GM10847 (cell line): ENCODE measurements around the gene ATG4D.

Experiments
- POLR2A ChIP-seq: IDR thresholded peaks from 2 replicates; pipeline ENCODE4 v1.6.1; 2011; ENCODE audit not compliant: insufficient read length; ENCODE audit errors: extremely low read depth

Gene ATG4D

DNA sequence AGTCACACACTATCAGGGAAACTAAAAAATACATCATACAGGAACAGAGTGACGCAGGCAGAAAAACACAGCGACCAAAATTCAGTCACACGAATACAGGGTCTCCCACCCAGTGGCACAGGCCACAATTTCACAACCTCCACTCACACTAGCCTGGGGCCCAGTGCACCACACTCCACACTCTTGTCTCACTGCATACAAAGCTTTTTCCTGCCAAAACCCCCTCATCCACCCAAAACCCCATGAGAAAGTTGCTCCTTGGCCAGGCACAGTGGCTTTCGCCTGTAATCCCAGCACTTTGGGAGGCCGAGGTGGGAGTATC, 27.7 kb upstream of the ATG4D start:
- TF ChIP-seq POLR2A, result no peak

DNA sequence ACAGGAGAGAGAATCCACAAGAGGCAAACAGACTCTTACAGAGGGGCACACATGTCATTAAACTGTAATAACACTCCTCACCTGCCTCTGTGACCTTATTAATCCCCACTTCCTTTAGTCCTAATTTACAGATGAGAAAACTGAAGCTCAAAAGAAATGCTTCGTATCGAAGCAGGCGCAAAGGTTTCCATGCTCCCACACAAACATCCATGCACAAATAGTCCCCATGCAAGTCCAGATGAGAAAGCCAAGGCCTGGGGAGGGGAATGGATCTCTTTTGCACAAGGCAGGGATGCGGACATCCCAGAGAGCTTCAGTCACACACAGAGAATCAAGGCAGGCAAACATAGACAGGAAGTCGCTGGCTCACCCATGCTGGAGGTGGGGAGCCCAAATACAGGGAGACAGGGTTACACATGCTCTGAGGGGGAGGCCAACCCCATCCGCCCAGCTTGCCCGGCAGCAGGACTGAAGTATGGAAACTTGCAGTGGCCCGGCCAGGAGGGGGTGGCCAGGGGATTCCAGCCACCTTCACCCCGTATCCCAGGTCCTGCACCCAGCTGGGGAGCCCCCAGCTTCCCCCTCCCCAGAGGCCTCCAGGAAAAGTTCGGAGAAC, 26.9 kb upstream of the ATG4D start:
- TF ChIP-seq POLR2A, result no peak

DNA sequence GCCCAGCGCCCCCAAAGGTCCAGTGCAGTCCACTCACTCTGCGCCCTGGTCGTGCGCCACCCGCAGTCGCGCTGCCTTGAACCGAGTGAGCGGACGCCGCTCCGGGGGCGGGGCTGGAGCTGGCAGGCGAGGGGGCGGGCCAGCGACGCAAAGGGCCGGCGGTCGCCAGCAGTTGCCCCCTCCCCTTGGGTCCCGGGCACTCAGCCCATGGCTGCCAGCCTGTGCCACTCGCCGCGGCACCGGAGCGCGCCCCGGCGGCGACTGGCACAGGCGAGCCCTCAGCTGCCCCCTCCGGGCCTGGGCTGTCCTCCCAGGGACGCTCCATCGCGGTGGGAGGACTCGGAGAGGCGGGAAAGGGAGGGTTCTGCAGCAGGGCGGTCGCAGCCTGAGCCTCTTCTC, 26.3 kb upstream of the ATG4D start, which contains the start of gene S1PR5:
TSS of gene S1PR5 (minus strand) at position 87 of the 399 bp plus-strand sequence. CDS start 2,436 bp downstream, outside the sequence.
- TF ChIP-seq POLR2A, result no peak

DNA sequence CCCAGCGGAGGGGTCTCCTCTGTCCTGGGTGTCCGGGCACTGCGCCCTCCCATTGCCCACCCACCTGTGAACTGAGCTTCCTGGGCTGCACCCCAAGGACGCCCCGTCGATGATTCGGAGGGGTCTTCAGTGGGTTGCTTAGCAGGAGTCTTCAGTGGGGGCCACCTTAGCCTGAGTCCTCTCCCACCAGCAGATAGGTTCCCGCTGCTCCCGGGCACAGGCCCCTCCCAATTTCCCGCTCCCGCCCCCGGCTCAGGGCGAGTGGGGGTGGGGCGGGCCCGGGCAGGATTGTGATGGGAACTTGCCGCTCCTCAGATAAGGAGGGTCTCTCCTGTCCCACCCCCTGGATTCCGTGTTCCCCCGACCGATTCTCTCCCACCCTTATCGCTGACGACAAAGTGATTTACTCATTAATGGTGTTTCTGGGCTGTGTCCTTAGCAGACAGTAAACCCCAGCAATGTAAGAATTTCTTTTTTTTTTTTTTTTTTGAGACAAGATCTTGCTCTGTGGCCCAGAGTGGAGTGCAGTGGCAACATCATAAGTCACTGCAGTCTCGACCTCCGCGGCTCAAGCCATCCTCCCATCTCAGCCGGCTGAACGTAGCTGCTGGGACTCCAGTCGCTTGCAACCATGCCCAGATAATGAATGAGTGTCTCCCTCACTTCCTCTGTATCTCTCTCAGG, 25.8 kb upstream of the ATG4D start:
- no peak for TF ChIP-seq POLR2A

DNA sequence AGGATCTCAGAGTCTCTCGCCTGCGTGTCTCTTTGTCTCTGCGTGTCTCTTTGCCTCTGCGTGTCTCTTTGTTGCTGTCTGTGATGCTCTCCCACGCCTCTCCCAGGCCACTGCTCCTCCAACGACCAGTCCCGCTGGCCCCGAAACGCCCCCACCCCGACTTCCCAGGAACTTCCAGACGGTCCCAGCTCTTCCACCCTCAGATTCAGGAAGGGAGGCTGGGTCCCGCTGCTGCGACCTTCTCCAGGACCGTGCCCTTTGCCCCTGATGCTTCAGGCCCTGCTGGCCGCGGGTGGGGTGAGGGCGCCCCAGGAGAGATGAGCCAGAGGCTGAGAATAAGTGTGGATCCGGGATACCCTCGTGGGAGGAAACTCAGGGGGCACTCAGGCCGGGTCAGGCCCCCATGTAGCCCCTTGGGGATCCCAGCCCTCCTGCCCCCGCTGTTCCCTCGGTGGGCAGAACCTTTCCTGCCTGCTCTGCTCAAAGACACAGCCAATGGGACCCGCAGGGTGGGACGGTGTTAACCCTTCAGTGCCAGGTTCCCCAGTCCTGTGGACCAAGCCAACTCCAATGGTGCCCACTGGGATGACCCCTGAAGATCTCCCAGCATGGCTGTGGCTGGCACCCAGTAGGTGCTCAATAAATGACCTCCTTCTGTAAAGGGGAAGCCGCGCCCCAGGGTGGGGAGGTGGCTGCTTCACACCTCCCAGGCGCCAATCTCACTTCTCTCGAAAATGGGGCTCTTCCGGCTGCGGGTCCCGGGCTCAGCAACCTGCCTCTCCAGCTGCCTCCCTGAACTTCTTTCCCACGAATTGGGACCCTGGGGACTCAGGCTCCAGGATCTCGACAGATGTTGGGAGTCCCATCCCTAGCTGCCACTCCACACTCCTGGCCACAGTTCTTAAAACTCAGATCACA, 25.0 kb upstream of the ATG4D start:
- TF ChIP-seq POLR2A, result no peak

DNA sequence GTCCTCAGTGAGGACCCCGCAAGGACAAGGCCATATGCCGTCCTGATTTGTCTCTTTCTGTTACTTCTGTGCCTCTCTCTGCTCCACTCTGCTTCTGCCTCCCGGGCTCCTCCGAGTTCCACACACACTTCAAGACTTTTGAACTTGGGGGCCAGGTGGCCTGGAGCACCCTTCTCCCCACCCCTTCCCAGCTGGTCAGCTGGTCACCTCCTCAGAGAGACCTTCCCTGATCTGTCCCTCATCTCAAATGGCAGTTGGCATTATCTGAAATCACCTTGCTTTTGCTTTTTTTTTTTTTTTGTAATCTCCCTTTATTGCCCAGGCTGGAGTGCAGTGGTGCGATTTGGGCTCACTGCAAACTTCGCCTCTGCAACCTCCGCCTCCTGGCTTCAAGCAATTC, 24.3 kb upstream of the ATG4D start:
- TF ChIP-seq POLR2A, result no peak

DNA sequence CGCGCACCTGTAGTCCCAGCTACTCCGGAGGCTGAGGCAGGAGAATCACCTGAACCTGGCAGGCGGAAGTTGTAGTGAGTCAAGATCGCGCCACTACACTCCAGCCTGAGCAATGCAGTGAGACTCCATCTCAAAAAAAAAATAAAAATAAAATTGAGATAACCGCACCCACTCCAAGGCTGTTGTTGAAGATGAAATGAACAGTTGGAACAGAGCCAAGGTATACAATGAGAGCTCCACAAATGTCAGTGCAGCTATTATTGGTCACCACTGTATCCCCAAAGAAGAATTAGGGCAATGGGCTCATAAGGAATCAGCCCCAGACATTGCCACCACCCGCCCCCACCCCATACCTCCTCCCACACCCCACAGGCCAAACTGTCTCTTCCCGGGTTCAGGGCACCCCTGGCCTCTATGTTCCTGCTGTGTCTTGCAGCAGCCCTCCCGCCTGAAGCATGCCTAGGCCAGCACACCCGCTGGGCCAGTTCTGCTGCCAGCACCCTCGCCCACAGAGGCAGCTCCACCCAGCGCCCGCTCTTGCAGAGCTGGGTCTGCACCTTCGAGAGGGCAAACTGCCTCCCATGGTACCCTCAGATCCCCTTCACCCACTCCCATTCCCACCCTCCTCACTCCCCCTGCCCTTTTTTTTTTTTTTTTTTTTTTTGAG, 22.9 kb upstream of the ATG4D start:
- no peak for TF ChIP-seq POLR2A

DNA sequence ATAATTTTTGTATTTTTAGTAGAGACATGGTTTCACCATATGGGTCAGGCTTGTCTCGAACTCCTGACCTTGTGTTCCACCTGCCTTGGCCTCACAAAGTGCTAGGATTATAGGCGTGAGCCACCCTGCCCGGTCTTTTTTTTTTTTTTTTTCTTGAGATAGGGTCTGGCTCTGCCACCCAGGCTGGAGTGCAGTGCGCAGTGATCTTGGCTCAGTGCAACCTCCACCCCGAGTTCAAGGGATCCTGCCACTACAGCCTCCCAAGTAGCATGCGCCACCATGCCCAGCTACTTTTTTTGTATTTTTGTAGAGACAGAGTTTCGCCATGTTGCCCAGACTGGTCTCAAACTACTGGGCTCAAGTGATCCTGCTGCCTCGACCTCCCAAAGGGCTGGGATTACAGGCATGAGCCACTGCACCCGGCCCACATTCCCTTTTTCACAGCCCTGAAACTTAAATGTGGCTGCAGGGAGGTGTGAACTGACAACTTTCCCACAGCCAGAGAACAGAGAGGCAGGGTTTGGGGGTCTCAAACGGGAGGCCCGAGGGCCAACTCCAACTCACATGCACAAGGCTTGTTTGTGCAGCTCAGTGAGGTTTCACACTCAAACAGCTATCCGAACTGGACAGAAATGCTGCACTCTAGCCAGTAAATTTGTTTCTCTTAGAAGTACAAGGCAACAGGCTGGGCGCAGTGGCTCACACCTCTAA, 22.1 kb upstream of the ATG4D start:
- TF ChIP-seq POLR2A, result no peak

DNA sequence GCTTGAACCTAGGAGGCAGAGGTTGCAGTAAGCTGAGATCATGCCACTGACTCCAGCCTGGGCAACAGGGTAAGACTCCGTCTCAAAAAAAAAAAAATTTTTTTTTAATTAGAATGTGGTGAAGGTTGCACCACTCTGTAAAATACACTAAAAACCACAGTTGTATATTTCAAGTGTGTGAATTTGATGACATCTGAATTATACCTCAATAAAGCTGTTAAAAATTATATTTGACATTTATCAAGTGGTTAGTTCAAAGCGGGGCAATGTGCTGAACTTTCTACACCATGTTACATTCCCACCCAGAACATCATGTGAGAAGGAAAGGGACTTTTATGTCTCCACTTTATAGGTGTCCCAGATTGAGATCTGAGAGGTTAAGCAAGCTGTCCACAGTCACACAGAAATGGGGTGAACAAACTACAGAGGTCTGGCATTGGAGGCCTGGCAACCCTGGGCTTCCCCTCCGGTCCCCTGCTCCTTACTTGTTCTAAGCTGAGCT, 20.5 kb upstream of the ATG4D start:
- no peak for TF ChIP-seq POLR2A

DNA sequence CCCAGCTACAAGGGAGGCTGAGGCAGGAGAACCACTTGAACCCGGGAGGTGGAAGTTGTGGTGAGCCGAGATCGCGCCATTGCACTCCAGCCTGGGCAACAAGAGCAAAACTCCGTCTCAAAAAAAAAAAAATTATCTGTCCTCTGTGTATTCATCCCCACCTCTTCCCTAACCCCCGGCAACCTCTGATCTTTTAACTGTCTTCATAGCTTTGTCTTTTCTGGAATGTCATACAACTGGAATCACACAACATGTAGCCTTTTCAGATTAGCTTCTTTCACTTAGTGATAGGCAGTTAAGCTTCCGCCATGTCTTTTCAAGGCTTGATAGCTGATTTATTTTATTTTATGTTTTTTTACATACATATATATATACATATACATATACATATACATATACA, 18.1 kb upstream of the ATG4D start:
- no peak for TF ChIP-seq POLR2A

DNA sequence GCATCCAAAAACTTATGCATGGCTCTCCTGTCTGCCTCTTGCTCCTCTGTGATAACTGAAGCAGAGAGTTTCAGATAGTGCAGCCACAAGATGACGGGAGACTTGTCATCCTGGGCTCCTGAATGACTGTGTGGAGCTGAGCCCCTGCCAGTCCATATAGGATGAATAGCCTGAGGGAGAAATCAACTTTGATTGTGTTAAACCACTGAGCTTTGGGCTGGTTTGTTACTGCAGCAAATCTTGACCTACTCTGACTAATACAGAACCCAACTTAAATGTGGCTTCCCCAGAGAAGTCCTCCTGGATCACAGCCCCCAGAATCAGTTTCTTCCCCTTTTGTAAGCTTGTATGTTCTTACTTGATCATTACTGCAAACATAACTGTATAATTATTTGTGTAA, 11.2 kb upstream of the ATG4D start:
- TF ChIP-seq POLR2A, result no peak

DNA sequence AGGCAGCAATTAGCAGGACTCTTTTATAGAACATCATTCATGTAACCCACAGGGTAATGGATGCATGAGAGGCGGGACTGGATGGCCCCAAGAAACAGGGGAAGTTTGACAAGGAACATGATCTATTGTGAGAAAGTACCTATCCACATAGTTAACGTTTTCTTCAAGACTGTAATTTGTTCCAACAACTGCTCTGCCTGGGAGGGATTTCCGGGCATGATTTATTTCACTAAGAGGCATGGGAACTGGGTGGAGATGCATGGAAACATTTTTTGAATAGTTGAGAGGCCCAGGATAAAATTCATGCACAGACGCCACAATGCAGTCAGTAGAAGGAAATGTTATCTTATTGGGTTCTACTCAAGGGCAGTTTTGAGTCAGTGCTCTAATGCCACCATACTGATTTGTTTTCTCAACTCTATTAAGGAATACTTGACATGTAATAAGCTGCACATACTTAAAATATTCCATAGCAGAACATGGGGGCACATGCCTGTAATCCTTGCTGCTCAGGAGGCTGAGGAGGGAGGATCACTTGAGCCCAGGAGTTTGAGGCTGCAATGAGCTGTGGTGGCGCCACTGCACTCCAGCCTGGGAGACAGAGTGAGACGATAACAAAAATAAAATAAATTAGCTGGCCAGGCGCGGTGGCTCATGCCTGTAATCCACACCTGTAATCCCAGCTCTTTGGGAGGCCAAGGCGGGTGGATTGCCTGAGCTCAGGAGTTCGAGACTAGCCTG, 9.9 kb upstream of the ATG4D start:
- no peak for TF ChIP-seq POLR2A

DNA sequence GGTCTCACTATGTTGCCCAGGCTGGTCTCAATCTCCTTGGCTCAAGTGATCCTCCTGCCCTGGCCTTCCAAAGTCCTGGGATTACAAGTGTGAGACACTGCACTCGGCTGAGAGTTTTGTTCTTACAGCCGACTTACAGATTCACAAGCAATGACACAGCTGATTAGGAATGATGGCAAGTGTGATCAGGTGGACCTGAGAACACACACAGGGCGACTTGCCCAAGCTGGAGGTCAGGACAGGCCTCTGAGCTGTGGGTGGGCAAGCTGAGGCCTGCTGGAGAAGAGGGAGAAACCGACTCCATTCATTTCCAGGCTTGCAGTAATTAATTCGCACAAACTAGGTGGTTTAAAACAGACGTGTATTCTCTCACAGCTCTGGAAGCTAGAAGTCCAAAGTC, 8.1 kb upstream of the ATG4D start:
- no peak for TF ChIP-seq POLR2A

DNA sequence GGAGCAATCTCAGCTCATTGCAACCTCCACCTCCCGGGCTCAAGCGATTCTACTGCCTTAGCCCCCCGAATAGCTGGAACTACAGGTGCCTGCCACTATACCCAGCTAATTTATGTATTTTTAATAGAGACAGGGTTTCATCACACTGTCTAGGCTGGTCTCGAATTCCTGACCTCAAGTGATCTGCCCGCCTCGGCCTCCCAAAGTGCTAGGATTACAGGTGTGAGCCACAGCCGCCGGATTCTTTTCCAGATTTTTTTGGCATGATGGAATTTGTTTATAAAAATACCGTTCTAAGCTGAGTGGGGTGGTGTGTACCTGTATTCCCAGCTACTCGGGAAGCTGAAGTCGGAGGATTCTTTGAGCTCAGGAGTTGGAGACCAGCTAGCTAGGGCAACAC, 6.0 kb upstream of the ATG4D start:
- TF ChIP-seq POLR2A, result no peak
